Activated CD4-positive, alpha-beta T cell treated with anti-CD3 and anti-CD28 coated beads, Interleukin-2, amount 50 U/mL, for 24 hours (primary cell): ENCODE results near the gene SMTNL2.
"Not testable (repeated sequence)": the region's sequence is repeated elsewhere in the genome, so short reads cannot be mapped to it uniquely, and the experiment has no call there.

Experiments used
- DNase-seq, 2 donors: peaks; one replicate each; pipeline ENCODE4 v3.0.0-alpha.2; 2020; ENCODE audit warnings: low read depth in 1 of 2, low spot score in 1 of 2

Gene SMTNL2

GRCh38 chr17:4631836-4632580, 47.7 kb downstream of the SMTNL2 start:
- DNase-seq: no peak

- no peak for DNase-seq
Observed at GRCh38 chr17:4632581-4632920, 48.2 kb downstream of the SMTNL2 start.

GRCh38 chr17:4633643-4634042, 49.3 kb downstream of the SMTNL2 start:
- no peak for DNase-seq

- no peak for DNase-seq
Observed at GRCh38 chr17:4634976-4635375, 50.6 kb downstream of the SMTNL2 start.

- DNase-seq: no peak
Observed at GRCh38 chr17:4635823-4636375, 51.6 kb downstream of the SMTNL2 start.

GRCh38 chr17:4636474-4637100, 52.3 kb downstream of the SMTNL2 start:
- DNase-seq: no peak

- not testable (repeated sequence) for DNase-seq
Observed at GRCh38 chr17:4638766-4639165, 54.4 kb downstream of the SMTNL2 start.

- peak in 1 of 2 donors; percentile 8 for DNase-seq
Observed at GRCh38 chr17:4639301-4640059, 55.2 kb downstream of the SMTNL2 start.

GRCh38 chr17:4640569-4641188, 56.4 kb downstream of the SMTNL2 start:
- not testable (repeated sequence) for DNase-seq

GRCh38 chr17:4641297-4642195, 57.2 kb downstream of the SMTNL2 start, which contains the start of gene ALOX15:
TSS of gene ALOX15 (minus strand) at chr17:4641678. CDS start at chr17:4641651, 27 bp downstream.
- DNase-seq: no peak

- DNase-seq: no peak
Observed at GRCh38 chr17:4642286-4642685, 58.0 kb downstream of the SMTNL2 start.

GRCh38 chr17:4643676-4644075, 59.3 kb downstream of the SMTNL2 start:
- no peak for DNase-seq

- no peak for DNase-seq
Observed at GRCh38 chr17:4645642-4646041, 61.3 kb downstream of the SMTNL2 start.

- DNase-seq: no peak
Observed at GRCh38 chr17:4648741-4649140, 64.4 kb downstream of the SMTNL2 start.

GRCh38 chr17:4652997-4653396, 68.7 kb downstream of the SMTNL2 start:
- no peak for DNase-seq

GRCh38 chr17:4655933-4656332, 71.6 kb downstream of the SMTNL2 start:
- DNase-seq: not testable (repeated sequence)

- DNase-seq: no peak
Observed at GRCh38 chr17:4657678-4658077, 73.3 kb downstream of the SMTNL2 start.
